GM06990 (cell line): Measurements from ENCODE around the gene ZC3H12C.

Experiments used
- DNase-seq: peaks from one replicate; pipeline ENCODE4 v3.0.0-alpha.2; 2011; ENCODE audit not compliant: insufficient read length; ENCODE audit errors: extremely low read depth
- H3K27me3 ChIP-seq: replicated peaks from 2 replicates; pipeline ENCODE4 v1.6.0; 2011; ENCODE audit warnings: low read length; ENCODE audit not compliant: control insufficient read depth, insufficient read depth
- H3K36me3 ChIP-seq: 2 replicates; pipeline ENCODE4 v1.5.1; 2011; ENCODE audit warnings: low read length; ENCODE audit not compliant: control insufficient read depth, insufficient read depth
- H3K4me3 ChIP-seq: replicated peaks from 2 replicates; pipeline ENCODE4 v1.5.1; 2011; ENCODE audit warnings: low read depth, mild to moderate bottlenecking, control low read depth, low read length
- TF ChIP-seq, protein P1 (sequence below): IDR thresholded peaks from 2 replicates; pipeline ENCODE4 v1.5.1; 2011; ENCODE audit warnings: low read length, control low read depth, mild to moderate bottlenecking, inconsistent platforms; ENCODE audit not compliant: insufficient read depth, poor library complexity, severe bottlenecking

The ZC3H12C gene

DNA sequence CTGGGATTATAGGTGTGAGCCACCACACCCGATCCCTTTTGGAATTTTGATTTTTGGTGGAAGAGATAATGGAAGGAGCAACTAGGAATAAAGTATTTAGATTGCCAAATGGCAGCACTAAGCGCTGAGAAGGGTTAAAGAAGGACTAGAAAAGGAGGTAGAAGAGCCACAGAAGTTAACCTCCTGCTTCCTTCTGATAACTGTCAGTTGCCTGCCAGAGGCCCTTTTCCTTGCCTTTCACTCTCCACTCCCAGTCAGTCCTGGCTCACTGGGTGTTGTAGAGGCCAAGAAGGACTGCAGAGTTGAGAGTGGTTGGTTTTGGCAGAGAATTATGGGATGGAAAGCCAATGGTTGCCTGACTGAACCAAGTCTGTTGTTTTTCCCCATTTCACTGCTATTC lies 19.3 kb downstream of the ZC3H12C start:
- Histone ChIP-seq H3K4me3 (no peak overlapping the region), H3K36me3 (peaks cover 2% of the 10 kb centered on the region), H3K27me3 (no peaks in the 10 kb centered on the region)
- TF ChIP-seq, protein P1, sequence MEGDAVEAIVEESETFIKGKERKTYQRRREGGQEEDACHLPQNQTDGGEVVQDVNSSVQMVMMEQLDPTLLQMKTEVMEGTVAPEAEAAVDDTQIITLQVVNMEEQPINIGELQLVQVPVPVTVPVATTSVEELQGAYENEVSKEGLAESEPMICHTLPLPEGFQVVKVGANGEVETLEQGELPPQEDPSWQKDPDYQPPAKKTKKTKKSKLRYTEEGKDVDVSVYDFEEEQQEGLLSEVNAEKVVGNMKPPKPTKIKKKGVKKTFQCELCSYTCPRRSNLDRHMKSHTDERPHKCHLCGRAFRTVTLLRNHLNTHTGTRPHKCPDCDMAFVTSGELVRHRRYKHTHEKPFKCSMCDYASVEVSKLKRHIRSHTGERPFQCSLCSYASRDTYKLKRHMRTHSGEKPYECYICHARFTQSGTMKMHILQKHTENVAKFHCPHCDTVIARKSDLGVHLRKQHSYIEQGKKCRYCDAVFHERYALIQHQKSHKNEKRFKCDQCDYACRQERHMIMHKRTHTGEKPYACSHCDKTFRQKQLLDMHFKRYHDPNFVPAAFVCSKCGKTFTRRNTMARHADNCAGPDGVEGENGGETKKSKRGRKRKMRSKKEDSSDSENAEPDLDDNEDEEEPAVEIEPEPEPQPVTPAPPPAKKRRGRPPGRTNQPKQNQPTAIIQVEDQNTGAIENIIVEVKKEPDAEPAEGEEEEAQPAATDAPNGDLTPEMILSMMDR: no peak
- no peak for DNase-seq

DNA sequence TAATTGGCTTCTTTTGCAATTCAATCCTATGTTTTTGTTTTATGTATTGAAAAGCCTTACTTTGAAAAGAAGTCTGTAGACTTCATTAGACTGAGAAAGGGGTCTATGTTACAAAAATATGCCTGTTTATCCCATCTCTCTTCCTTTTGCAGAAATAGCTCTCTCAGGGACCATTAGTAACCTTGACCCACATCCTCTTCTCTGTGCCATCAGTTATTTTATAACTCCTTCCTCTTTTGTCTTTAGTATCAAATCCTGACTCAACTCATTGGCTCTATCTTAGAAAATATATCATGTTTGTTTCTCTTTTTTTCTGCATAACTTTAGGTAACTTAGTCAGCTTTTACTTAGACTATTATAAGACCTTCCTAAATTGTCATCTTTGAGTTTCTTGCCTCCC lies 20.3 kb downstream of the ZC3H12C start:
- DNase-seq: no peak
- TF ChIP-seq, protein P1: no peak
- peaks cover 2% of the 10 kb centered on the region for H3K36me3 ChIP-seq
- no peaks in the 10 kb centered on the region for H3K27me3 ChIP-seq
- no peak overlapping the region for H3K4me3 ChIP-seq

DNA sequence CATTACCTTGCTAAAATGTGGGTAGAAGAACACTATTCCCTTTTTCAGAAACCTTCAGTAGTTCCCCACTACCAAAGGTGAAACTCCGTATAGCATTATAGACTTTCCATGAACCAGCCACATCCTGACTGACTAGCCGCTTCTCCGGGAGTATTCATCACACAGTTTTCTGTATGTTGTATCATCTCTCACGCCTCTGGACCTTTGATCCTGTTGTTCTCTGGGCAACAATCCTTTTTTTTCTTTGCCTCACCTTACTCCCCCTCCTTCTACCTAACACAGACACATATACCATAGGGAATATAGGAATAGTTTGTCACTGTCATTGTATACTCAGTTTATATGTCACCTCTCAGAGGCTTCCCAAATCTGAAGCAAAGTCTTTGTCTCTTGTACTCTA lies 20.8 kb downstream of the ZC3H12C start:
- no peak overlapping the region for H3K4me3 ChIP-seq
- peaks cover 2% of the 10 kb centered on the region for H3K36me3 ChIP-seq
- DNase-seq: no peak
- no peaks in the 10 kb centered on the region for H3K27me3 ChIP-seq
- TF ChIP-seq, protein P1: no peak

DNA sequence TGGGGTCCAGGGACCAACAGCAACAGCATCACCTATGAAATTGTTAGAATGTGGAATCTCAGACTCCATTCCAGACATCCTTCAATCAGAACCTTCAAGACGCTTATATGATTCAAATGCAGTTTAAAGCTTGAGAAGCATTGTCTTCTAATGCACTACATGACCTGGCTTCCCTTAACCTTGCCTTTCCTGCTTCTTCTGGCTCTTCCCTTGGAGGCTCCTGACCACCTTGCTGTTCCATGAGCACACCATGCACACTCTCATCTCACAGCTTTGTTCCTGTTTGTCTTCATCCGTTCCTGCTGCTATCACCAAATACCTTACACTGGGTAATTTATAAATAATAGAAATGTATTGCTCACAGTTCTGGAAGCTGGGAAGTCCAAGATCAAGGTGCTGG lies 26.1 kb downstream of the ZC3H12C start:
- TF ChIP-seq, protein P1: no peak
- no peaks in the 10 kb centered on the region for H3K27me3 ChIP-seq
- no peak for DNase-seq
- H3K36me3 ChIP-seq: no peaks in the 10 kb centered on the region; the same call in 1 of the 2 replicates
- H3K4me3 ChIP-seq: no peak overlapping the region

DNA sequence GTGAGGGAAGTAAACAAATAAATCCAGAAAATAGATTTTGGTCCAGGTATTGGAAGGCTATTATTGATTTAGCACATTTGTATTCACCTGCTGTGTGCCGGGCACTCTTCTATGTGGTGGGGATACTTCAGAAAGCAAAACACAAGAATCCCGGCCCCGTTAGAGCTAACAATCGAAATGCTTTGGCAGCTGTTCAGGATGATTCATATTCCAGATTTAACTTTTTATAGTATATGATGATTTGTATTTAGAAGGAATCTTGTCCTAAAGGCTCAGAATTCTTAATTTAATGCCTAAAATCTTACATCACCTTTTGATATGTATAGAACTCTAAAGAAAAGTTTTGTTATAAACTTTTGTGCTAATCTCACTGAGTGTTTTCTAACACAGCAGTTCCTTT lies 28.0 kb downstream of the ZC3H12C start:
- TF ChIP-seq, protein P1: no peak
- H3K27me3 ChIP-seq: no peaks in the 10 kb centered on the region
- no peak for DNase-seq
- no peak overlapping the region for H3K4me3 ChIP-seq
- no peaks in the 10 kb centered on the region for H3K36me3 ChIP-seq

DNA sequence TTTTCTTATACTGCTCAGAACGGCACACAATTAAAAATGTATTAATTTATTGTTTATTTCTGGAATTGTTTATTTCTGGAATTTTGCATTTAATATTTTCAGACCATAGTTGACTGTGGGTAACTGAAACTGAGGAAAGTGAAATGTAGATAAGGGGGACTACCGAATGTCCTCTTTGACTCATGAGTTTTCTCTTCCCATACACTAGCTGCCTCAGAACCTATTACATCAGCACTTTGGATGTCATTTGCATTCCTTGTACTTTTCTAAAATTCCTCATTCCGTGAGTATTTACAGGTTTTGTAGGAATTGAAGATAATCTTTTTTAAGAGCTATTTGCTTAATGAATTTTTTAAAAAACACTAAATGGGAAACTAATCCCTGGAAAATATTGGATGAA lies 29.8 kb downstream of the ZC3H12C start:
- DNase-seq: no peak
- TF ChIP-seq, protein P1: no peak
- Histone ChIP-seq H3K4me3 (no peak overlapping the region), H3K27me3 (no peaks in the 10 kb centered on the region), H3K36me3 (no peaks in the 10 kb centered on the region)
